Heart right ventricle (tissue), 16 donors: Measurements from ENCODE around the gene CLEC18A. TPM values are rescaled to one million over a fixed set of nuclear protein-coding genes. Genes with fewer than 3 reads are reported as not detected.
A peak's percentile ranks its signal among the peaks of the same experiment; 100 is the strongest.

Experiments used
- ATAC-seq, 8 donors: fragments of 200-7000 bp; cut with Tn5 transposase; one replicate each; pipeline ENCODE4 v1.9.1; 2020; ENCODE audit warnings: mild to moderate bottlenecking in 8 of 8, moderate library complexity in 8 of 8, moderate number of reproducible peaks in 1 of 8
- DNase-seq, 2 donors: peaks; one replicate each; pipeline ENCODE4 v3.0.0-alpha.2; 2020
- H3K27ac ChIP-seq, 10 donors: fragments of 200-600 bp; sonication (generic) in 2 of 10; one replicate each; pipeline versions ENCODE4 v1.5.0 to v1.8.0; 2020 to 2022; ENCODE audit warnings: mild to moderate bottlenecking in 3 of 10
- H3K27me3 ChIP-seq, 7 donors: fragments of 200-600 bp; one replicate each; pipeline ENCODE4 v1.8.0; 2021 to 2022; ENCODE audit warnings: mild to moderate bottlenecking in 2 of 7
- H3K36me3 ChIP-seq, 9 donors: fragments of 200-600 bp; sonication (generic) in 1 of 9; one replicate each; pipeline versions ENCODE4 v1.5.0 to v1.8.0; 2020 to 2022; ENCODE audit warnings: mild to moderate bottlenecking in 2 of 9
- H3K4me1 ChIP-seq, 9 donors: fragments of 200-600 bp; sonication (generic) in 1 of 9; one replicate each; pipeline versions ENCODE4 v1.5.0 to v1.8.0; 2020 to 2022; ENCODE audit warnings: mild to moderate bottlenecking in 4 of 9
- H3K4me3 ChIP-seq, 10 donors: fragments of 200-600 bp; sonication (generic) in 2 of 10; one replicate each; pipeline versions ENCODE4 v1.5.0 to v1.8.0; 2020 to 2022; ENCODE audit warnings: mild to moderate bottlenecking in 7 of 10, moderate library complexity in 2 of 10
- H3K9me3 ChIP-seq, 11 donors: fragments of 200-600 bp in 10 of 11; sonication (generic) in 2 of 11; one replicate each; pipeline versions ENCODE4 v1.5.0 to v1.8.0; 2013 to 2022; ENCODE audit warnings: mild to moderate bottlenecking in 2 of 11, control low read depth in 1 of 11, moderate library complexity in 1 of 11
- CTCF ChIP-seq, 9 donors: fragments of 200-600 bp; sonication (generic) in 2 of 9; IDR thresholded peaks; one replicate each; pipeline versions ENCODE4 v1.5.0 to v1.8.0; 2021 to 2022; ENCODE audit warnings: antibody characterized with exemption in 9 of 9, mild to moderate bottlenecking in 5 of 9, moderate library complexity in 1 of 9
- WGBS, 2 donors: extraction: QIAGEN DNeasy Blood & Tissue Kit; methylation state at CpG; one replicate each; pipeline ENCODE4 v1.1.7; 2013; ENCODE audit warnings: inconsistent platforms in 1 of 2; 5-methylcytosine and 5-hydroxymethylcytosine counted together
- intact Hi-C, 10 donors: fragments of 100-400 bp; cut with DNase I; formaldehyde crosslinking; loops; one replicate each; pipeline versions ENCODE4 v1.11.1 to v1.14.2; 2022
- polyA plus RNA-seq, 2 donors: library from polyadenylated mRNA; stranded (reverse); fragments of 200-250 nt; gene quantifications; one replicate each; pipeline ENCODE4 v1.2.3, GENCODE V29; 2013
- total RNA-seq, 10 donors: library from RNA; stranded (reverse); fragmentation: NEBNext Ultra II Directional in 3 of 10; extraction: Animal tissue kit (Norgen Biotek cat#: 25700) in 3 of 10; gene quantifications; one replicate each; pipeline versions ENCODE4 v1.2.1 to v1.2.4, GENCODE V29; 2021 to 2023
- donor health status: Arrhythmogenic right ventricular cardiomyopathy.
- donor health status: ischemic (EF 13 %, LVEDD 7.1; RV severe dilation, severe dysfunction).
- donor health status: healthy with polysubstance abuse.
- donor health status: DM: no; HTN: yes; CAD: no.
- donor health status: DM: no; HTN: no; CAD: no.
- donor health status: ischemic (EF 25% LVEDD 6.9; RV normal size, moderate dysfunction).
- donor health status: ischemic (EF 25% LVEDD 5.7; RV mildly dilated, moderate dysfunction).
- donor health status: healthy.
- donor health status: DM: yes; HTN: yes; CAD: no.
- donor health status: Ischemic cardiomyopathy.
- donor health status: ischemic (EF 35%, LVEDD 5.7; RV mildly dilated, moderate dysfunction).
- donor health status: nonischemic (EF 11% LVEDD 7.7; RV severe dilation, severe dysfunction).
- donor health status: DM: yes; HTN: yes; CAD: no.
- donor health status: PGD.
- donor health status: ischemic (EF 29% LVEDD 5.4; RV normal size, mild dysfunction).
- donor health status: nonischemic (EF 23%, LVEDD 6.1; RV moderate dilation, normal function).

CLEC18A gene
- total and polyA plus RNA-seq, 12 donors: 0.11 to 0.59 (median 0.34) TPM; not detected in 2

- 94 to 96% methylated on average over 10 of the region's 10 CpGs for WGBS, 2 donors
- H3K27ac ChIP-seq: no peak overlapping the region
Observed at GRCh38 chr16:69935740-69936139, 15.4 kb upstream of the CLEC18A start.

GRCh38 chr16:69936252-69936651, 14.9 kb upstream of the CLEC18A start:
- ATAC-seq (no peak), DNase-seq (no peak)
- Histone ChIP-seq H3K9me3 (no peaks in the 10 kb centered on the region), H3K27me3 (no peaks in the 10 kb centered on the region), H3K36me3 (peaks cover 0 to 100% (median 76%) of the 10 kb centered on the region in 9 donors), H3K27ac (no peak overlapping the region), H3K4me3 (no peak overlapping the region), H3K4me1 (no peaks in the 10 kb centered on the region)
- intact Hi-C loops: no loop called here
- TF ChIP-seq CTCF (IDR thresholded peaks at IDR 0.05): no peak
- WGBS, 2 donors: 95 to 96% methylated on average over 16 of the region's 16 CpGs

More at GRCh38 chr16:69935740-69936139, 15.4 kb upstream of the CLEC18A start:
- no peak for TF ChIP-seq CTCF (IDR thresholded peaks at IDR 0.05)
- ATAC-seq (no peak), DNase-seq (no peak)
- intact Hi-C loops: no loop called here
- Histone ChIP-seq H3K4me1 (no peaks in the 10 kb centered on the region), H3K36me3 (peaks cover 0 to 100% (median 81%) of the 10 kb centered on the region in 9 donors), H3K27me3 (no peaks in the 10 kb centered on the region), H3K9me3 (no peaks in the 10 kb centered on the region), H3K4me3 (no peak overlapping the region)

GRCh38 chr16:69936751-69937211, 14.4 kb upstream of the CLEC18A start:
- Histone ChIP-seq H3K27ac (no peak overlapping the region), H3K36me3 (peaks cover 0 to 100% (median 71%) of the 10 kb centered on the region in 9 donors), H3K27me3 (no peaks in the 10 kb centered on the region), H3K9me3 (no peaks in the 10 kb centered on the region), H3K4me1 (no peaks in the 10 kb centered on the region), H3K4me3 (no peak overlapping the region)
- WGBS, 2 donors: 95 to 96% methylated on average over 21 of the region's 21 CpGs
- TF ChIP-seq CTCF (IDR thresholded peaks at IDR 0.05): no peak
- ATAC-seq (no peak), DNase-seq (no peak)
- intact Hi-C loops: no loop called here

- DNase-seq: no peak
- no peaks in the 10 kb centered on the region for H3K27me3 ChIP-seq
- H3K4me1 ChIP-seq: peaks cover 0 to 6% (median 0%) of the 10 kb centered on the region in 9 donors
- no peak overlapping the region for H3K4me3 ChIP-seq
- peaks cover 0 to 100% (median 65%) of the 10 kb centered on the region in 9 donors for H3K36me3 ChIP-seq
- no peaks in the 10 kb centered on the region for H3K9me3 ChIP-seq
- H3K27ac ChIP-seq: no peak overlapping the region
- intact Hi-C loops: no loop called here
- TF ChIP-seq CTCF (IDR thresholded peaks at IDR 0.05): peak in 4 of 9 donors; percentile 10 to 29 (median 16)
- ATAC-seq: no peak
- 85 to 87% methylated on average over 16 of the region's 16 CpGs for WGBS, 2 donors
Observed at GRCh38 chr16:69937465-69937951, 13.6 kb upstream of the CLEC18A start.
